ENCODE measurements around the gene SLC9C2. TPM values are rescaled to one million over a fixed set of nuclear protein-coding genes. Genes with fewer than 3 reads are reported as not detected.
A peak's percentile ranks its signal among the peaks of the same experiment; 100 is the strongest.

Gene SLC9C2
- total RNA-seq, 1 experiment from 2014 or later = not detected

DNA sequence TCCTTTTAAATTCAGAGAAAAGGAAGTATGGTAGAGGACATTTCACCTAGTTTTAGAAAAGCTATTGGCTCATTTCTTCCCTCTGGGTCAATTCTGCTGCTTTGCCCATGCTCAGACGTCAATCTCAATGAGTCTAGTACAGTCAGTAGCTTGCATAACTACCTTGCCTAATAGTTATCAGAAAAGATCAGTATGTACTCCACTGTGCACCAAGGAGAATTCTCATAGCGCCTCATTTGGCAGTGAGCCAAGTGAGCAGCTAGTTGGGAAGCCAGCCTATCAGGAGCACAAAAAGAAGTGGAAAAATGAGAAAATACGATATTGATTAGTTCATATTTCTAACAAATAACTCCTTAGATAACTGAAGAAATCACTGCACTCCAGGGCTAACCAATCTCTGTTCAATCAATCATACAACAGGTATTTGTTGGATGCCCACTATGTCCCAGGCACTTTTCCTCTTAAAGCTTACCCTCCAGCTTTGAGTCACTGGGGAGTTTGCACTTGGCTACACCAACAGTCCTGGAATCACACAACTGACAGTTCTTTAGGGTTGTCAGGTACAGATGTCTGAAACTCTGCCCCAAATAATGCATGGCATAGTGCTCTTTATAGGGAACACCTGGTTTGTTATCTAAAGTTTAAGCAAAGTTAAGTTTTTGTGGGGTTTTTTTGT is 75.6 kb downstream of the SLC9C2 start:
- 0 out of 2 replicates have a peak, but pooled peaks cover 5% of the 10 kb centered on the region for H3K9me2 ChIP-seq (replicated peaks; ENCODE audit: low read length)
- H3K4me1 ChIP-seq (ENCODE audit: insufficient read depth, low read length) = no peaks in the 10 kb centered on the region
- no peak overlapping the region for H3K9ac ChIP-seq (ENCODE audit: low read length)
- H3K36me3 ChIP-seq (ENCODE audit: low read depth, low read length) = no peaks in the 10 kb centered on the region
- H3F3A ChIP-seq (ENCODE audit: low read length, unreplicated experiment) = no peaks in the 10 kb centered on the region
- TF ChIP-seq EZH2phosphoT487 (IDR thresholded peaks at IDR 0.05; ENCODE audit: borderline replicate concordance, low read length) (no peak), EZH2 (IDR thresholded peaks at IDR 0.05; ENCODE audit: low read length, unreplicated experiment) (no peak)
- TF ChIP-seq, protein P1, sequence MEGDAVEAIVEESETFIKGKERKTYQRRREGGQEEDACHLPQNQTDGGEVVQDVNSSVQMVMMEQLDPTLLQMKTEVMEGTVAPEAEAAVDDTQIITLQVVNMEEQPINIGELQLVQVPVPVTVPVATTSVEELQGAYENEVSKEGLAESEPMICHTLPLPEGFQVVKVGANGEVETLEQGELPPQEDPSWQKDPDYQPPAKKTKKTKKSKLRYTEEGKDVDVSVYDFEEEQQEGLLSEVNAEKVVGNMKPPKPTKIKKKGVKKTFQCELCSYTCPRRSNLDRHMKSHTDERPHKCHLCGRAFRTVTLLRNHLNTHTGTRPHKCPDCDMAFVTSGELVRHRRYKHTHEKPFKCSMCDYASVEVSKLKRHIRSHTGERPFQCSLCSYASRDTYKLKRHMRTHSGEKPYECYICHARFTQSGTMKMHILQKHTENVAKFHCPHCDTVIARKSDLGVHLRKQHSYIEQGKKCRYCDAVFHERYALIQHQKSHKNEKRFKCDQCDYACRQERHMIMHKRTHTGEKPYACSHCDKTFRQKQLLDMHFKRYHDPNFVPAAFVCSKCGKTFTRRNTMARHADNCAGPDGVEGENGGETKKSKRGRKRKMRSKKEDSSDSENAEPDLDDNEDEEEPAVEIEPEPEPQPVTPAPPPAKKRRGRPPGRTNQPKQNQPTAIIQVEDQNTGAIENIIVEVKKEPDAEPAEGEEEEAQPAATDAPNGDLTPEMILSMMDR (conservative IDR thresholded peaks at IDR 0.05; ENCODE audit: low read depth, low read length) = no peak
- H3K27ac ChIP-seq (ENCODE audit: low read length) = no peak overlapping the region
- no TSS peak for BruUV-seq (replicated peaks)
- CTCF ChIA-PET = no interaction called here
- POLR2A ChIA-PET (ENCODE audit: unreplicated experiment) = no interaction called here
- no peaks in the 10 kb centered on the region for H3K79me2 ChIP-seq (ENCODE audit: low read length)
- no peaks in the 10 kb centered on the region for H3K9me3 ChIP-seq (ENCODE audit: low read length)
- H2AFZ ChIP-seq (ENCODE audit: low read length) = no peak overlapping the region
- no peak overlapping the region for H3K4me2 ChIP-seq (ENCODE audit: low read length)
- intact Hi-C loops (cut with micrococcal nuclease) = no loop called here
- ATAC-seq = 0 out of 2 replicates have a peak, but pooled peaks have one; percentile 17
- peak; percentile 58 for DNase-seq
- H3K4me3 ChIP-seq (ENCODE audit: low read length) = no peak overlapping the region
- no peaks in the 10 kb centered on the region for H3K27me3 ChIP-seq (ENCODE audit: low read length)
- no peaks in the 10 kb centered on the region for H4K20me1 ChIP-seq (ENCODE audit: low read length)

- H3K4me2 ChIP-seq (ENCODE audit: low read length) = no peak overlapping the region
- H3K27ac ChIP-seq (ENCODE audit: low read length) = no peak overlapping the region
- H3K4me1 ChIP-seq (ENCODE audit: insufficient read depth, low read length) = no peaks in the 10 kb centered on the region
- H2AFZ ChIP-seq (ENCODE audit: low read length) = no peak overlapping the region
- no peaks in the 10 kb centered on the region for H3F3A ChIP-seq (ENCODE audit: low read length, unreplicated experiment)
- no peak overlapping the region for H3K9ac ChIP-seq (ENCODE audit: low read length)
- POLR2A ChIA-PET (ENCODE audit: unreplicated experiment) = no interaction called here
- BruUV-seq (replicated peaks) = no TSS peak
- DNase-seq (no peak), ATAC-seq (no peak)
- no peaks in the 10 kb centered on the region for H3K27me3 ChIP-seq (ENCODE audit: low read length)
- 0 out of 2 replicates have a peak, but pooled peaks cover 5% of the 10 kb centered on the region for H3K9me2 ChIP-seq (replicated peaks; ENCODE audit: low read length)
- H3K4me3 ChIP-seq (ENCODE audit: low read length) = no peak overlapping the region
- H3K36me3 ChIP-seq (ENCODE audit: low read depth, low read length) = no peaks in the 10 kb centered on the region
- H4K20me1 ChIP-seq (ENCODE audit: low read length) = no peaks in the 10 kb centered on the region
- intact Hi-C loops (cut with micrococcal nuclease) = no loop called here
- no peaks in the 10 kb centered on the region for H3K79me2 ChIP-seq (ENCODE audit: low read length)
- H3K9me3 ChIP-seq (ENCODE audit: low read length) = no peaks in the 10 kb centered on the region
- TF ChIP-seq, protein P1 (conservative IDR thresholded peaks at IDR 0.05; ENCODE audit: low read depth, low read length) = no peak
- no peak for TF ChIP-seq EZH2 (IDR thresholded peaks at IDR 0.05; ENCODE audit: low read length, unreplicated experiment)
- no peak for TF ChIP-seq EZH2phosphoT487 (IDR thresholded peaks at IDR 0.05; ENCODE audit: borderline replicate concordance, low read length)
- CTCF ChIA-PET = no interaction called here
These were observed 76.9 kb downstream of the SLC9C2 start for GRCh38 chr1:173525926-173526325.

GRCh38 chr1:173523329-173523728 is 79.5 kb downstream of the SLC9C2 start:
- TF ChIP-seq, protein P1 (conservative IDR thresholded peaks at IDR 0.05; ENCODE audit: low read depth, low read length) = no peak
- TF ChIP-seq EZH2phosphoT487 (IDR thresholded peaks at IDR 0.05; ENCODE audit: borderline replicate concordance, low read length) (no peak), EZH2 (IDR thresholded peaks at IDR 0.05; ENCODE audit: low read length, unreplicated experiment) (no peak)
- BruUV-seq (replicated peaks) = no TSS peak
- Histone ChIP-seq H3K9me2 (replicated peaks; ENCODE audit: low read length) (0 out of 2 replicates have a peak, but pooled peaks cover 5% of the 10 kb centered on the region), H3K4me1 (ENCODE audit: insufficient read depth, low read length) (no peaks in the 10 kb centered on the region), H3K4me3 (ENCODE audit: low read length) (no peak overlapping the region), H3K4me2 (ENCODE audit: low read length) (no peak overlapping the region), H3K9ac (ENCODE audit: low read length) (no peak overlapping the region), H3K9me3 (ENCODE audit: low read length) (no peaks in the 10 kb centered on the region), H3K27me3 (ENCODE audit: low read length) (no peaks in the 10 kb centered on the region), H3F3A (ENCODE audit: low read length, unreplicated experiment) (no peaks in the 10 kb centered on the region), H4K20me1 (ENCODE audit: low read length) (no peaks in the 10 kb centered on the region), H3K36me3 (ENCODE audit: low read depth, low read length) (no peaks in the 10 kb centered on the region), H3K27ac (ENCODE audit: low read length) (no peak overlapping the region), H2AFZ (ENCODE audit: low read length) (no peak overlapping the region), H3K79me2 (ENCODE audit: low read length) (no peaks in the 10 kb centered on the region)
- DNase-seq (no peak), ATAC-seq (no peak)
- ChIA-PET POLR2A (ENCODE audit: unreplicated experiment) (no interaction called here), CTCF (interaction anchor here (0.5 kb wide), 1 partner anchor 57 kb away, joined by 3 read pairs; no protein-coding TSS in a partner anchor)
- intact Hi-C loops (cut with micrococcal nuclease) = no loop called here
